PFSK-1 (cell line): Measurements from ENCODE around the gene UEVLD.

Source experiments
- FOXP2 ChIP-seq: optimal IDR thresholded peaks from 2 replicates; pipeline ENCODE3; 2011; ENCODE audit warnings: borderline replicate concordance, control low read depth, inconsistent platforms; ENCODE audit not compliant: insufficient read depth; ENCODE audit errors: extremely low read length, extremely low read depth
- SIN3A ChIP-seq: IDR thresholded peaks from 2 replicates; pipeline ENCODE4 v1.6.1; 2012; ENCODE audit warnings: mild to moderate bottlenecking, low read length, moderate library complexity, borderline replicate concordance; ENCODE audit not compliant: insufficient read depth

DNA sequence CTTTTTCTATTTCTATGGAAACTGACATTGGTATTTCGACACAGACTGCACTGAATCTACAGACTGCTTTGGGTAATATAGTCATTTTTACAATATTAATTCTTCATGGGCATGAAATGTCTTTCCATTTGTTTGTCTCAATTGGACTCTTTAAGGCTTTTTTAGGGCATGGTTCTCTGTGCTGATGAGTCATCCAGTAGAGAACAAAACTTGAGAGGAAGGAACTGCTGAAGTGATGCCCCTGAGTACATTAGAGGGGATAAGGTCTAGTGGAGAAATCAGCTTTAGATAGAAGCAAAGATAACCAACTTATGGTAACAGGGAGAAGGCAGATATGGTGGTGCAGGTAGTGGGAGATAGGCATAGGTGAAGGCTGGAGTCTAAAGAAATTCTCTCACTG lies 86.9 kb downstream of the UEVLD start:
- no peak for TF ChIP-seq SIN3A
- no peak for TF ChIP-seq FOXP2
